GM19324 (cell line): ENCODE data around the gene PKN1.

Experiments
- ATAC-seq: cut with Tn5 transposase; IDR thresholded peaks from one replicate; pipeline ENCODE4 v1.9.1; 2021; ENCODE audit warnings: mild to moderate bottlenecking, moderate library complexity; ENCODE audit not compliant: unreplicated experiment, low FRiP score

Gene PKN1

GRCh38 chr19:14507704-14508542 lies 74.8 kb downstream of the PKN1 start:
- ATAC-seq, result no peak

- ATAC-seq, result no peak
Observed at GRCh38 chr19:14510311-14511228, 77.5 kb downstream of the PKN1 start.

- ATAC-seq, result no peak
Observed at GRCh38 chr19:14511229-14511593, 78.1 kb downstream of the PKN1 start.

GRCh38 chr19:14512406-14512961 lies 79.4 kb downstream of the PKN1 start:
- no peak for ATAC-seq

DNA sequence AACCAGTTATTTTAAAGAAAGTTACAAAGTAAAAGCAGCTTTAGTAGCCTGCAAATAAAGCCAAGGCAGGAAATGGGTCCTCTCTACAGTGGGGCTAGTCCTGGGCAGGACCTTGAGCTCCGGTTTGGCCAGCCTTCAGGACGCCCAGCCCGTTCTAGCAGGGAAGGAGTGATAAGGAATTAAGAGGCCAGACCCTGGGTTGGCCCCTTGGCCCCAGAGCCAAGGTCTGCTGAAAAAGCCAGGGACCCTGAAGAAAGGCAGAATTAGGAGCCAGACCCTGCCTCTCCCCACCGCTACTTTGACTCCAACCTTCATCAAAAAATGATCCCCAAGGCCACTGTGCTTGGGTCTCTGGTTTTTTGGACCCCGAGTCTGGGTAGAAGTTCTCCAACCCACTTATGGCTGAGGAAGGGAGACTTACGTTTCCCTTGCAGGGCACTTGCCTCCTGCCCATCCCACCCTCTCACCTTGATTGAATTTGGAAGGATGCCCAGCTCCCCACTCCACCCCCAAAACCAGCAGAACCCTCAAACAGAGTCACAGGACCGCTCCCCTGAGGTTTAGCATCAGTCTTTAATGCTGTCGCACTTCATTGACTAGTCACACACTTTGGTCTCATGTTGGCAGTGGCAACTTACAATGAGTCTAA lies 81.2 kb downstream of the PKN1 start:
- ATAC-seq, result no peak

- no peak for ATAC-seq
Observed at GRCh38 chr19:14515501-14516047, 82.5 kb downstream of the PKN1 start.

DNA sequence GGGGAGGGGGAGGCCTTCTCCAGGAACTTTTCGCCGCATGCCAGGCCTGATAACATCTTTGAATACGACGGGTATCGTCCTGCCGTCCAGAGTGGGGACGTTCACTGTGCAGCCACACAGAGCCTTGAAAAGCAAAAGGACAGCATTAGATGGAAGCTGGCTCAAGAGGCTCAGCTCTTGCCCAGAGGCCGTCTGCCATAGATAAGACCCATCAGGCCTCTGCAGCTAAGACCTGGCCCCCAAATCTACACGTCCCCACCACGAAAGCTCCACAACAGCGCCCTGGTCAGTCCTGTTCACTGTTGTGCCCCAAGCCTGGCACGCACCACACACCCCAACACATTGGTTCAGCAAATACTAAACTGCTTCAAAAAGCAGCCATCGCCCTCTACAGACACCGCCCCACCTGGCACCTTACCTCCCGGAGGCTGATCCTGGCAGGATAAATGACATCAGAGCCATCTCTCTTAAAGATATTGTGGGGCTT lies 83.0 kb downstream of the PKN1 start:
- ATAC-seq, result no peak

DNA sequence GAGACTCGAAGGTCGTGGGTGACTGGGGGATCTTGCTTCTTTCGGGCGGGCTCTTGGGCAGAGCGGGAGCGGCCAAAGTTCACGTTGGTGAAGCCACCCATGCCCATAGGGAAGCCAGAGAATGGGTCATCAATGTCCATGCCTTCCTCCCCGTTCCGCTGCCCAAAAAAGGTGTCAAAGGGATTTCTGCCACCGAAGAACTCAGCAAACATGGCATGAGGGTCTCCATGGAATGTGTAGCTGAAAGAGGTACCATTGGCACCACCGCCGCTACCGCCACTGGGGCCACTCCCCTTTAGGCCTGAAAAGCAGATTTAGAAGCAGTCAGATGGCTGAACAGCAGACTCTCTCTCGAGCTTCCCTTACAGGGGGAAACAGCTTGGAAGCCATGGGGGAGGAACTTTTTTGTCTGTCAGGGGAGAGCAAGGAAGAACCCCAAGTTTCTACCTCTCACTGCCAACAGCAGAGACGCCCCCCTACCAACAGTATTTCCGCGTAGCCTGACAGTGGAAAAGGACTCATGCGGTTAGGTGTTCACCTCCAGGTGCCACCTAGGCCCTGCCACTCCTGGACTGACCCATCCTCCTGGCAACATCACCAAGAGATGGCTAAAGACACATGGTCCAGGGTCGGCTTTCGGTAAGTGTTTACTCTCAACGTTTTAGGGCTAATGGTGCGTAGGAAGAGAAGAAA lies 83.8 kb downstream of the PKN1 start:
- no peak for ATAC-seq

DNA sequence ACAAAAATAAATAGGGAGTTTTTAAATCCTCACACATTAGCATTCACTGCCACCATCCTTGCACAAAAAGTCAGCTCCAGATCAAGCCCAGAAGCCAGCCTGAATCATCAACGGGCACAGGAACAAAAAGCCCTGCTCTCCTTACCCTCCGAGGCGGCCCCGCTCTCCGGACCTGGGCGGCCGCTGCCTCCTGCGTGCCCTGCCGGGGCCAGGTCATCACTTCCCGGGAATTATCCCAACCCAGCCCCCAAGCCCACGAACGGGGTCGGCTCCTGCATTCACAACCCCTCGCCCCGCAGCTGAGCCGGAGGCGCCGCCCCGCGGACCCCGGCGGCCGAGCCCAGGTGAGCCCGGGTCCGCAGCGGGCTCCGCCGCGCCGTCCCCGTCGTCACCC lies 84.3 kb downstream of the PKN1 start:
- ATAC-seq, result no peak

GRCh38 chr19:14517840-14518505 lies 84.9 kb downstream of the PKN1 start, which contains the start of gene DNAJB1:
TSS of gene DNAJB1 (minus strand) at chr19:14518397. CDS start at chr19:14518349, 48 bp downstream.
- peak; percentile 78 for ATAC-seq

- ATAC-seq, result no peak
Observed at GRCh38 chr19:14519245-14519859, 86.2 kb downstream of the PKN1 start.

GRCh38 chr19:14519860-14520407 lies 86.8 kb downstream of the PKN1 start:
- no peak for ATAC-seq

DNA sequence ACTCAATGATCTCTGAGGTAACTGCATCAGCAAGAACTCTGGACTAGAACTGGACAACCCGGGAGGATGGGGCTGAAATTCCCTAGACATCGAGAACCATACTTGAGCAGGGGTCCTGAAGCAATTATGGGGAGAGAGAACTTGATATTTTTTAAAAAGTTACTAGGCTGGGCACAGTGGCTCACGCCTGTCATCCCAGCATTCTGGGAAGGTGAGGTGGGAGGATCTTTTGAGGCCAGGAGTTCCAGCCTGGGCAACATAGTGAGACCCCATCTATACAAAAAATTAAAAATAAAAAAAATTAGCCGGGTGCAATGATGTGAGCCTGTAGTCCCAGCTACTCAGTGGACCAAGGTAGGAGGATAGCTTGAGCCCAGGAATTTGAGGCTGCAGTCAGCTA lies 87.4 kb downstream of the PKN1 start:
- ATAC-seq, result no peak
